ENCODE results near the gene C2CD2.

DNA sequence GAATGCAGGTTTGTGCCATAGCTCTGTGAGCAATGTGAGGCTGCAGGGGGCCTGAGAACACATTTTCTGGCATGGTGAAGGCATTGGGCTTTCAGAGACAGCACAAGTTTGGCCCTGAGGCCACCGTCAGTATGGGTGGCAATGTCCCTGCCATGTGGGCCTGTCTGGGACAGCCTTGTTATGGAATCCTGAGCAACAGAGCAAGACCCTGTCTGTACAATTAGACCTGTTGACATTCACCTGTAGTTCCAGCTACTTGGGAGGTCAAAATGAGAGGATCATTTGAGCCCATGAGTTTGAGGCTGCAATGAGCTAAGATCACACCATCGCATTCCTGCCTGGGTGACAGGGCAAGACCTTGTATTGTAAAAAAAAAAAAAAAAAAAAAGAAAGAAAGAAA is 110.2 kb downstream of the C2CD2 start:
- no peak for TF ChIP-seq CTCF (conservative IDR thresholded peaks at IDR 0.05 in 1 of 2, IDR thresholded peaks at IDR 0.05 in 1 of 2; ENCODE audit: low read depth in 1 of 2, low read length in 2 of 2)
- no peak for TF ChIP-seq EZH2 (IDR thresholded peaks at IDR 0.05; ENCODE audit: low read length, missing control alignments)
